GM19193 (cell line): Measurements from ENCODE around the gene ADAMTS17.

Experiments used
- POLR2A ChIP-seq: IDR thresholded peaks from 4 replicates; pipeline ENCODE4 v1.6.1; 2011; ENCODE audit not compliant: insufficient read depth, insufficient read length; ENCODE audit errors: extremely low read depth

The ADAMTS17 gene

GRCh38 chr15:100204211-100204610, 137.6 kb downstream of the ADAMTS17 start:
- TF ChIP-seq POLR2A = no peak

- TF ChIP-seq POLR2A = no peak
Measured at GRCh38 chr15:100202309-100202960, 139.3 kb downstream of the ADAMTS17 start.

DNA sequence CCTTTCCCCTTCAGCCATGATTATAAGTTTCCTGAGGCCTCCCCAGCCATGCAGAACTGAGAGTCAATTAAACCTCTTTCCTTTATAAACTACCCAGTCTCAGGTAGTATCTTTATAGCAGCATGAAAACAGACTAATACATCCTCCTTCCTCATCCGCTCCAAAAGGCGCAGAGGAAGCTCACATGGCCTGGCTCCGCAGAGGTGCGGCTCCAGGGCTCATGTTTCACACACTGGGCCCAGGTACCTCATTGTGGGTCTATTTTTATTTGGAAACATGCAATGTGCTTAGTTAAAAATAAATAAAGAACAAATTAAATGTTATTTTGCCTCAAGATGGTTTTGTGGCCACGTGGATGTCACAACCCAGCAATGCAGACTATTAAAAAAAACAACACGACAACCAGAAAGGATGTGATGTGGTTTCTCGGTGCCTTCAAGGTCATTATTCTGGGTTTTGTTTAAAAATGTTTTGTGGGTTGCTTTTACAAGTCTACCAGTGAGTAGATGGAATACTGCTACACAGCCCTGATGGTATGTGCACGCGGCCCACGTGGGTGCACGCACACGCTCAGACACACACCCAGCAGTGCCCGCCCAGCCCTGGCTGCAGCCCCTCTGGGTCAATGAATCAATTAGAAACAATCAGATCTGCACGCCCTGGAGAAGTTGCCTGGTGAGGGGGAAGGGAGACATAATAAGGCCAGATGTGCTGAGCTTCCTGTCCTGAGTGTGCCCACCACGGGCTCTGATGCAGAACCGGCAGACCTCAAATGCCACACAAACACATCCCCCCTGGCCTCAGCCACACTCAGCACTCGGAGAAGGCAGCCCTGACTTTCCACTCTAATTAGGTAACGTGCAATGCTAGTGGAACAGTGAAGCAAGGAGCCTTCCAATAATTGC, 140.1 kb downstream of the ADAMTS17 start:
- no peak for TF ChIP-seq POLR2A

DNA sequence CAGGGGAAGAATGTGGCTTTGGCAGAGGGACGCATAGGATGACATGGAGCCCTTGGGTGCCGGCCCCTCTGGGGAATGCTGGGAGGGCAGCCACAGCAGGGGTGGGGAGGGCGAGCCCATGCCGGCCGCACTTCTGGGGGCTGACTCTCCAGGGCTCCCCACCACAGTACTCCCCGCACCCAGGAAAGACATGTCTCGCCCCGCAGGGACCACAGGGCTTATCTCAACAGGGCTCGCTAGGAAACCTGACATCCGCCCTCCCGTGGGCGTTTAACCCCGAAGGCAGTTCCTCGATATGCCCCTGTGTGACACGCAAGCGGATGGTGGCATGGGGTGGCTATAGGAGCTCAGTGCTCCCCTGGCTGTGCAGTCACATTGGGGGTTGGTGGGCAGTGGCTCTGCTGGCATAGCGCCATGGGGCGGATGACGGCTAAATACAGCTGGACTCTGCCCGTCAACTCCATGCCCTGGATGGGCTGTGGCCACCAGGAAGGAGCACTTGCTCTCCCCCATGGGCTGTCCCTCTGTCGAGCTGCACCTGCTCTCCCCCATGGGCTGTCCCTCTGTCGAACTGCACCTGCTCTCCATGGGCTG, 141.4 kb downstream of the ADAMTS17 start:
- TF ChIP-seq POLR2A = no peak

- no peak for TF ChIP-seq POLR2A
Measured at GRCh38 chr15:100199711-100200286, 142.0 kb downstream of the ADAMTS17 start.

DNA sequence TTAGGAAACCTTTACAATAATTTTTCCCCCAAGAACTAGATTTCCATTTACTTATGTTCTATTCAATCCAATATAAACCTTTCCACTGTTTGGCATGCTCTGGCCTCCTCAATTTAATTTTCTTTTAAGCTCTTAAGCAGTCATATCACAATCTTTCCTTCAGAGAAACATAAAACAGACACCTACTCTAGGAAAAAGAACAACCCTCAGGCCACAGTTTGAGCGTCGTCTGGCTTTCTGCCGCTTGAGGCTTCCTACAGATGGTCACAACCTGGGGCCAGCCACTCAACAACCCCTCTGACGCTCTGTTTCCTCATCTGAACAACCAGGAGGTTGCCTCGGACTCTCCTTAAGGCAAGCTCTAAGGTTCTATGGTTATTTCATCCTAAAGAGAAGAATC, 143.3 kb downstream of the ADAMTS17 start:
- TF ChIP-seq POLR2A = no peak

GRCh38 chr15:100196326-100197058, 145.3 kb downstream of the ADAMTS17 start:
- TF ChIP-seq POLR2A = no peak

DNA sequence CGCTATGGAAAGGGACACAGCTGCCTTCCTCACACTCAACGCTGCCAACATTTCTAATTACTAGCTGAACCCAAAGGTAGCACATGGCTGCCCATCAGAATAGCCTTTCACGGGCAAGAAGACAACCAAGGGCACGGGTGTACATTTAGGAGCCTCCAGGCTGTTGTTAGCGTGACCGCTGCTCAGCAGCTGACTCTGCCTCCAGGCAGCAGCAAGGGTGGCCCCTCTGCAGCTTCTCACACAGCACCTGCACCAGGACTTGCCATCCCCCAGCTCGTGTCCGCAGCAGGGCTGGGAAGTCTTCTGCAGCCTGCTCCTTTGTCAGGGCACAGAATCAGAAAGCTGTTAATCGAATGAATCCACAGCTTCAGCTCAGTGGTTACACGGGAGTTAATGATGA, 146.8 kb downstream of the ADAMTS17 start:
- TF ChIP-seq POLR2A = no peak

DNA sequence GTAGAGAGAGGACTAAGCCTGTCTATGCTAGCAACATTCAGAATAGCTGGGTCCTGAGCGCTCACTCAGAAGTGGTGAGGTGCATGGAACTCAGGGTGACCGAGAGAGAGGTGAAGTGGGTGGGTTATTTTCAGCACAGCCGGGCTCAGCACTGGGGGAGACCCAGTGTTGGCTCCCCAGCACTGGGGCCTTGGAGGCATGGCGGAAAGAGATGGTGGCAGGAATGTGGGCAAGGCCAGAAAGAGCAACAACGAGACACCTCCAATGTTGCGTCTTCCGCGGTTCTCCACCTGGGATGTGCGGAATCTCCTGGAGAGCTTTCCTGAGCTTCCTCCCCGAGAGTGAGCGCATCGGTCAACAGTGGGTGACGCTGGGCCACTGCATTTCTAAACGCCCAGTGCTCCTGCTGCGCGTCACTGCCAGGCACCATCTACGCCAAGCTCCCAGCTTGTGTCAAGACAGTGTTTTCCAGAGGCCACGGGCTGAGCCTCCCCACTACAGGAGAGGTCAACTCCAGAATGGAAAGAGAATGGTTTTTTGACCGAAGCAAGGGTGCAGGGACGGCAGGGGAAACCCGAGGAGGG, 148.4 kb downstream of the ADAMTS17 start:
- TF ChIP-seq POLR2A = no peak

DNA sequence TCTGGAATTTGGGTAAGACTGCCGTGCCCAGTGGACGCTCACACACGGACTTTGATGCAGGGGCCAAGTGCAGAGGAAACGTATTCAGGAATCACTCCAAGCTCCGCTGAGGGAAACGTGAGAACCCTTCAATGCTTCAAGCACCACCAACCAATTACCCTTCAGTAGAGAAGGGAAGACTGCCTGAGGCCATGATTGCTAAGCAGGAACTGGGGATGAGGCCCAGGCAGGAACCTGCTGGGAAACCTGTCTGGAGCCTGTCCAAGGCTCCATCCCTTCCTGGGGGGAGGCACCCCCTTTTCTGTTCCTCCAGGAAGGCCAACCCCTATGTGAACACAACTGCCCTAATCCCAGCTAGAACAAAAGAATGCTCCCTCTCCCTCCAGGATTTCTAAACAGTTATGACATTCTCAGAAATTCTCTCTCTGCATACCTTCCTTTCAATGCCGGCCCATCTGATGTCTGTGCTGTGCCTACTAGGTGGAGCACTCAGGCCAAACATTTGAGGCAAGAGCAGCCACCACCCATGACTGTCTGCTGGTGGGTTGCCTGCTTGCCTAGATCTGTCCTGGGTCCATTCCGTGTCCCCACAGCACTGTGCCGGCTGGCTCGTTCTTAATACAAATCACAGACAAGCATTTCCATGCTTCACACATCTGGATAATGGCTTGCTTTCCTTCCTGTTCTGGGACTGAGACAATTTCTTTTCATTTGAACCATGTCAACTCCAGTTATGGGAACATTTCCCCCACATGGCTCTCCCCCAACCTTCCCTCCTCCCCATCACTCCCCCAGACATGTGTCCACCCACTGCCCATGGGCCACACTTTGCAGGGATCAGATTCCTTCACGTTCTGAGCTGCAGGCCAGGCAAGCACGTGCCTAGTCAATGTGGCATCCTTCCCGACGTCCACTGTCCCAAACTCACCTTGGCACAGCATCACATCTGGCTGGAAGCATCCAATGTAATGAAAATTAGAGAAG, 149.4 kb downstream of the ADAMTS17 start:
- TF ChIP-seq POLR2A = no peak

DNA sequence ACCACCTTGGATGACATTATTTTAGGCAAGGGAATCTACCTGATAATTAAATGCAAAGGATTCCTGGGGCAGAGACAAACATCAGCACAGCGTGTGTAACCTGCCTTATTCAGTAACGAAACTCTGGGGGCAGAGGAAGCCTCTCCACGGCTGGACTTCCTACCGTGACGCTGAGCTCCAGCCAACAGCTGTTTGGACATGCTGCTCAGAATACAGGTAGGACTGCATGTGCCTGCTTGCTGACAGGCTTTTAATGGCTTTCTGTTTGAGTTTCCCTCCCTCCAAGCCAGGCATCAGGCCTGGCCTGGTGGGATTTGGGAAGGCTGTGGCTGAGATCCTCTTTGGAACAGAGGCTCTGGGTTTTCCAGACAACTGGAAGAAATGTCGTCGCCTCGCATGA, 150.6 kb downstream of the ADAMTS17 start:
- no peak for TF ChIP-seq POLR2A

DNA sequence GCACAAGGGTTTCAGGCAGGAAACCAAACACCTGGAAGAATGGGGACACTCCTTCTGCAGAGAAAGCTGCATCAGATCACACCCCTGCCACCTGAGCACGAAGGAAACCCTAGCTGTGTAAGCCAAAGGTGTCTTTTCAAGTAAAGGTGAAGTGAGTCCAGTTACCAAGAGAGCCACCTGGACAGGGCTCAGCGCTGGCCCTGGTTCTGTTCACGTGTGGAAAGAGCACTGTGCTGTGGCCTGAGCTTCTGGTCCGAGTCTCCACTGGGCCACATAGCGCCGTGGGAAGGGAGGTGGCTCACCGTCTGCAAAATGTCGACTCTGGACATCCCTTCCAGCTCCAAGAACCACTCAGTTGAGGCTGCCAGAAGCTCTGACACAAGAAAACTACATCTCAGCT, 151.1 kb downstream of the ADAMTS17 start:
- TF ChIP-seq POLR2A = no peak

GRCh38 chr15:100189849-100190248, 151.9 kb downstream of the ADAMTS17 start:
- no peak for TF ChIP-seq POLR2A
